ENCODE measurements around the gene SH3PXD2A.

DNA sequence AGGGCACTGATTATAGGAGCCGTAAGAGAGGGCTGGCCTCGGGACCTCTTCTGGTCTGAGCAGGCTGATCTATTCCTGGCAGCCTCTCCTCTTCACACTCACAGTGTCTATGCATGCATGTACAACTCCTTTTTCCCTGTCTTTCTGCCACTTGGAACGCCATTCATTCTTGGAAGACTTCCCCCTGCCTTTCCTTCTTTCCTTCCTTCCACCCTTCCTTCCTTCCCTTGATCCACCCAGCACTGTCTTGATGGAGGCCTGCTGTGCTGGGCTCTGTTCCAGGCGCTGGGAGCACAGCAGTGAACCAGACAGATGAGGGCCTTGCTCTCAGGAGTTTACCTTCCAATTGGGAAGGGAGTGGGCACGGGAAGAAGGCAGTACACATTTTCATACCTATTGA is 114.8 kb downstream of the SH3PXD2A start:
- TF ChIP-seq, protein P1, sequence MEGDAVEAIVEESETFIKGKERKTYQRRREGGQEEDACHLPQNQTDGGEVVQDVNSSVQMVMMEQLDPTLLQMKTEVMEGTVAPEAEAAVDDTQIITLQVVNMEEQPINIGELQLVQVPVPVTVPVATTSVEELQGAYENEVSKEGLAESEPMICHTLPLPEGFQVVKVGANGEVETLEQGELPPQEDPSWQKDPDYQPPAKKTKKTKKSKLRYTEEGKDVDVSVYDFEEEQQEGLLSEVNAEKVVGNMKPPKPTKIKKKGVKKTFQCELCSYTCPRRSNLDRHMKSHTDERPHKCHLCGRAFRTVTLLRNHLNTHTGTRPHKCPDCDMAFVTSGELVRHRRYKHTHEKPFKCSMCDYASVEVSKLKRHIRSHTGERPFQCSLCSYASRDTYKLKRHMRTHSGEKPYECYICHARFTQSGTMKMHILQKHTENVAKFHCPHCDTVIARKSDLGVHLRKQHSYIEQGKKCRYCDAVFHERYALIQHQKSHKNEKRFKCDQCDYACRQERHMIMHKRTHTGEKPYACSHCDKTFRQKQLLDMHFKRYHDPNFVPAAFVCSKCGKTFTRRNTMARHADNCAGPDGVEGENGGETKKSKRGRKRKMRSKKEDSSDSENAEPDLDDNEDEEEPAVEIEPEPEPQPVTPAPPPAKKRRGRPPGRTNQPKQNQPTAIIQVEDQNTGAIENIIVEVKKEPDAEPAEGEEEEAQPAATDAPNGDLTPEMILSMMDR (IDR thresholded peaks at IDR 0.05): no peak
- no peak for TF ChIP-seq POLR2A (IDR thresholded peaks at IDR 0.05)
